B cell (primary cell): Measurements from ENCODE around the gene APCDD1. TPM values are rescaled to one million over a fixed set of nuclear protein-coding genes. Genes with fewer than 3 reads are reported as not detected.

Experiments
- ATAC-seq: fragments of 200-7000 bp; cut with Tn5 transposase; one replicate; pipeline ENCODE4 v1.10.0; 2021; ENCODE audit warnings: low read depth, mild to moderate bottlenecking, moderate number of reproducible peaks, moderate library complexity
- CTCF ChIA-PET: fragments of 350-600 bp; sonication (Branson Sonifier 250); formaldehyde crosslinking; loops from one replicate; lab custom pipeline; 2021; ENCODE audit warnings: antibody characterized with exemption, inconsistent platforms; lab: Charles Lee
- POLR2A ChIA-PET: fragments of 350-600 bp; sonication (Branson Sonifier 250); formaldehyde crosslinking; loops from one replicate; lab custom pipeline; 2021; ENCODE audit warnings: antibody characterized with exemption; lab: Charles Lee
- DNase-seq: peaks from one replicate; pipeline ENCODE4 v3.0.0; 2013
- H2AFZ ChIP-seq: 2 replicates; pipeline ENCODE4 v1.6.1; 2012; ENCODE audit warnings: mild to moderate bottlenecking, low read depth, low read length; ENCODE audit not compliant: insufficient read depth, poor library complexity, severe bottlenecking
- H3K27ac ChIP-seq, 2 donors: 1 replicate in 1 of 2; 2 replicates in 1 of 2; pipeline ENCODE4 v1.5.1; 2012 to 2013; ENCODE audit warnings: low read length in 2 of 2, mild to moderate bottlenecking in 2 of 2, moderate library complexity in 1 of 2
- H3K27me3 ChIP-seq, 4 experiments: fragments of 200-600 bp in 1 of 4; sonication (generic) in 1 of 4; replicated peaks in 1 of 4; 1 replicate in 2 of 4; 2 replicates in 2 of 4; pipeline versions ENCODE4 v1.6.1 to v1.7.0; 2013 to 2016; ENCODE audit warnings: low read length in 3 of 4, mild to moderate bottlenecking in 2 of 4, mixed read lengths in 1 of 4, moderate library complexity in 1 of 4; ENCODE audit not compliant: insufficient read depth in 4 of 4, control insufficient read depth in 3 of 4; ENCODE audit errors: control extremely low read depth in 1 of 4
- H3K36me3 ChIP-seq, 2 experiments: replicated peaks in 1 of 2; 1 replicate in 1 of 2; 2 replicates in 1 of 2; pipeline versions ENCODE4 v1.6.1 to v1.7.1; 2013; ENCODE audit warnings: low read length in 1 of 2; ENCODE audit not compliant: insufficient read depth in 2 of 2, control insufficient read depth in 1 of 2; ENCODE audit errors: control extremely low read depth in 1 of 2, extremely low read depth in 1 of 2
- H3K4me1 ChIP-seq, 2 donors: fragments of 200-600 bp in 1 of 2; sonication (generic) in 1 of 2; 1 replicate in 1 of 2; 2 replicates in 1 of 2; pipeline versions ENCODE4 v1.5.1 to v1.6.1; 2013 to 2017; ENCODE audit warnings: low read length in 2 of 2; ENCODE audit not compliant: control insufficient read depth in 2 of 2, insufficient read depth in 2 of 2
- H3K4me2 ChIP-seq: replicated peaks from 2 replicates; pipeline ENCODE3; 2012; ENCODE audit warnings: mild to moderate bottlenecking, low read depth, low read length; ENCODE audit not compliant: poor library complexity, severe bottlenecking
- H3K4me3 ChIP-seq, 5 experiments: fragments of 200-600 bp in 1 of 5; sonication (generic) in 1 of 5; 1 replicate in 3 of 5; 2 replicates in 2 of 5; pipeline versions ENCODE4 v1.5.1 to v1.7.0; 2011 to 2016; ENCODE audit warnings: low read length in 4 of 5, mild to moderate bottlenecking in 4 of 5, low read depth in 2 of 5, control low read depth in 1 of 5, moderate library complexity in 1 of 5; ENCODE audit not compliant: insufficient read depth in 1 of 5; ENCODE audit errors: control extremely low read depth in 1 of 5, extremely low read depth in 1 of 5
- H3K79me2 ChIP-seq: fragments of 200-600 bp; sonication (generic); one replicate; pipeline ENCODE4 v1.6.0; 2016; ENCODE audit warnings: low read length; ENCODE audit not compliant: control insufficient read depth, insufficient read depth
- H3K9ac ChIP-seq: fragments of 200-600 bp; sonication (generic); 2 replicates; pipeline ENCODE4 v1.6.1; 2017; ENCODE audit warnings: mild to moderate bottlenecking, low read length, moderate library complexity
- H3K9me3 ChIP-seq, 3 donors: one replicate each; pipeline versions ENCODE4 v1.6.1 to v1.7.1; 2013; ENCODE audit warnings: low read length in 2 of 3; ENCODE audit not compliant: control insufficient read depth in 2 of 3, insufficient read depth in 1 of 3; ENCODE audit errors: control extremely low read depth in 1 of 3
- H4K20me1 ChIP-seq: 2 replicates; pipeline ENCODE4 v1.6.0; 2012; ENCODE audit warnings: mild to moderate bottlenecking, low read length; ENCODE audit not compliant: insufficient read depth, control insufficient read depth, poor library complexity, severe bottlenecking
- H3K27ac Mint-ChIP-seq: one replicate; pipeline ENCODE4 v1.8.0; 2021; ENCODE audit warnings: mixed read lengths
- H3K27me3 Mint-ChIP-seq: one replicate; pipeline ENCODE4 v1.8.0; 2021; ENCODE audit warnings: mixed read lengths
- H3K4me1 Mint-ChIP-seq: one replicate; pipeline ENCODE4 v1.8.0; 2021; ENCODE audit warnings: mixed read lengths
- H3K4me3 Mint-ChIP-seq: one replicate; pipeline ENCODE4 v1.8.0; 2021; ENCODE audit warnings: mixed read lengths
- H3K9me3 Mint-ChIP-seq: one replicate; pipeline ENCODE4 v1.8.0; 2022; ENCODE audit warnings: mixed read lengths; ENCODE audit not compliant: insufficient read depth
- EZH2 ChIP-seq: IDR thresholded peaks from 2 replicates; pipeline ENCODE4 v1.6.1; 2012; ENCODE audit warnings: borderline replicate concordance, low read depth, mild to moderate bottlenecking, moderate library complexity, low read length; ENCODE audit not compliant: insufficient read depth, poor library complexity, severe bottlenecking
- WGBS: methylation state at CpG from one replicate; pipeline ENCODE4 v1.1.5; 2013; ENCODE audit warnings: missing lambda C conversion rate; ENCODE audit not compliant: insufficient coverage; 5-methylcytosine and 5-hydroxymethylcytosine counted together
- intact Hi-C: fragments of 100-400 bp; cut with micrococcal nuclease; formaldehyde crosslinking; loops from one replicate; pipeline ENCODE4 v1.10.0; 2022
- polyA plus RNA-seq: library from polyadenylated mRNA; depleted of rRNA; stranded (reverse); fragments of >200 nt; gene quantifications from 2 replicates; pipeline ENCODE4 v1.2.3, GENCODE V29; 2012
- total RNA-seq, 2 donors: library from RNA; stranded (reverse); fragments of 120-200 nt in 1 of 2; gene quantifications; 1 replicate in 1 of 2; 2 replicates in 1 of 2; pipeline versions ENCODE4 v1.2.3 to v1.2.4, GENCODE V29; 2013 to 2022
- TF ChIP-seq, protein P1 (sequence below): fragments of 200-600 bp; IDR thresholded peaks from one replicate; pipeline ENCODE4 v1.8.0; 2022; ENCODE audit warnings: antibody characterized with exemption, mild to moderate bottlenecking

APCDD1 gene
- total and polyA plus RNA-seq, 2 donors (not counting 1 experiment from before 2014, with no cell fraction given), result 1.0 to 1.1 TPM

DNA sequence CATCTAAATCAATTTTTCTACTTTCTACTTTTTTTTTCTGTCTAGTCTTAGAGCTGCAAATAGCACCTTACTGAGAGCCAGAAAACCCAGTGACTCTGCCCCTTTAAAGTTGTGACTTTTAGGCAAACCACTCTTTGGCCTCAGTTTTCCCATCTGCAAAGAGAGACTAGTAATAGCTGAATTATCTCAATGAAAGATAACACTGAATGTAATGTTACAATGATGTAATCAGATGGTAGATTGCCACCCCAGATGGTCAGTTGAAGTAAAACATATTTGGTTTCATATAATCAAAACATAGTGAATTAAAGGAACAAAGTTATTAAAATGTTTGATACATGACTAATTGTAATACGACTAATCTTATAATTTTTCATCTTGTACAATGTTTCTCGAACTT lies 5.0 kb upstream of the APCDD1 start:
- peaks cover 0 to 7% (median 0%) of the 10 kb centered on the region in 3 donors for H3K9me3 ChIP-seq
- intact Hi-C loops, result no loop called here
- POLR2A ChIA-PET, result no interaction called here
- Mint-ChIP-seq H3K9me3 (no peaks in the 10 kb centered on the region), H3K4me3 (no peak overlapping the region), H3K27ac (no peak overlapping the region), H3K4me1 (peaks cover 19% of the 10 kb centered on the region), H3K27me3 (peaks cover 3% of the 10 kb centered on the region)
- no peaks in the 10 kb centered on the region for H3K79me2 ChIP-seq
- ATAC-seq (no peak), DNase-seq (no peak)
- TF ChIP-seq, protein P1, sequence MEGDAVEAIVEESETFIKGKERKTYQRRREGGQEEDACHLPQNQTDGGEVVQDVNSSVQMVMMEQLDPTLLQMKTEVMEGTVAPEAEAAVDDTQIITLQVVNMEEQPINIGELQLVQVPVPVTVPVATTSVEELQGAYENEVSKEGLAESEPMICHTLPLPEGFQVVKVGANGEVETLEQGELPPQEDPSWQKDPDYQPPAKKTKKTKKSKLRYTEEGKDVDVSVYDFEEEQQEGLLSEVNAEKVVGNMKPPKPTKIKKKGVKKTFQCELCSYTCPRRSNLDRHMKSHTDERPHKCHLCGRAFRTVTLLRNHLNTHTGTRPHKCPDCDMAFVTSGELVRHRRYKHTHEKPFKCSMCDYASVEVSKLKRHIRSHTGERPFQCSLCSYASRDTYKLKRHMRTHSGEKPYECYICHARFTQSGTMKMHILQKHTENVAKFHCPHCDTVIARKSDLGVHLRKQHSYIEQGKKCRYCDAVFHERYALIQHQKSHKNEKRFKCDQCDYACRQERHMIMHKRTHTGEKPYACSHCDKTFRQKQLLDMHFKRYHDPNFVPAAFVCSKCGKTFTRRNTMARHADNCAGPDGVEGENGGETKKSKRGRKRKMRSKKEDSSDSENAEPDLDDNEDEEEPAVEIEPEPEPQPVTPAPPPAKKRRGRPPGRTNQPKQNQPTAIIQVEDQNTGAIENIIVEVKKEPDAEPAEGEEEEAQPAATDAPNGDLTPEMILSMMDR, result no peak
- no peak for TF ChIP-seq EZH2
- H3K4me2 ChIP-seq, result no peak overlapping the region
- H2AFZ ChIP-seq, result no peak overlapping the region
- no peak overlapping the region for H3K4me3 ChIP-seq
- no peak overlapping the region for H3K9ac ChIP-seq
- H3K36me3 ChIP-seq, result no peaks in the 10 kb centered on the region
- no CpG with 5 or more reads among the region's 2 CpGs for WGBS
- CTCF ChIA-PET, result interaction anchor here (1.0 kb wide), 1 partner anchor 15 kb away, joined by 3 read pairs; no protein-coding TSS in a partner anchor
- no peaks in the 10 kb centered on the region for H4K20me1 ChIP-seq
- H3K27ac ChIP-seq, result no peak overlapping the region
- H3K4me1 ChIP-seq, result peaks cover 11% of the 10 kb centered on the region in 2 donors
- peaks cover 0 to 10% (median 3%) of the 10 kb centered on the region in 4 experiments for H3K27me3 ChIP-seq

- WGBS, result 91% methylated on average over 1 of the region's 2 CpGs
These were observed 3.4 kb upstream of the APCDD1 start for GRCh38 chr18:10450986-10451385.

More at GRCh38 chr18:10450986-10451385, 3.4 kb upstream of the APCDD1 start:
- no peaks in the 10 kb centered on the region for H4K20me1 ChIP-seq
- H3K9ac ChIP-seq, result no peak overlapping the region
- peaks cover 21% of the 10 kb centered on the region in 2 donors for H3K4me1 ChIP-seq
- DNase-seq (no peak), ATAC-seq (no peak)
- H2AFZ ChIP-seq, result no peak overlapping the region
- no peak overlapping the region for H3K27ac ChIP-seq
- H3K27me3 ChIP-seq, result peaks cover 0 to 20% (median 12%) of the 10 kb centered on the region in 4 experiments
- H3K79me2 ChIP-seq, result no peaks in the 10 kb centered on the region
- Mint-ChIP-seq H3K9me3 (no peaks in the 10 kb centered on the region), H3K4me3 (no peak overlapping the region), H3K4me1 (peaks cover 26% of the 10 kb centered on the region), H3K27ac (no peak overlapping the region), H3K27me3 (peaks cover 6% of the 10 kb centered on the region)
- no peak overlapping the region for H3K4me2 ChIP-seq
- TF ChIP-seq, protein P1, result no peak
- no peak for TF ChIP-seq EZH2
- POLR2A ChIA-PET, result no interaction called here
- intact Hi-C loops, result no loop called here
- H3K9me3 ChIP-seq, result peaks cover 0 to 10% (median 0%) of the 10 kb centered on the region in 3 donors
- H3K4me3 ChIP-seq, result no peak overlapping the region
- CTCF ChIA-PET, result interaction anchor here (1.1 kb wide), 1 partner anchor 418 kb away, joined by 3 read pairs; no protein-coding TSS in a partner anchor
- no peaks in the 10 kb centered on the region for H3K36me3 ChIP-seq
